ENCODE results near the gene MGMT.

Gene MGMT

DNA sequence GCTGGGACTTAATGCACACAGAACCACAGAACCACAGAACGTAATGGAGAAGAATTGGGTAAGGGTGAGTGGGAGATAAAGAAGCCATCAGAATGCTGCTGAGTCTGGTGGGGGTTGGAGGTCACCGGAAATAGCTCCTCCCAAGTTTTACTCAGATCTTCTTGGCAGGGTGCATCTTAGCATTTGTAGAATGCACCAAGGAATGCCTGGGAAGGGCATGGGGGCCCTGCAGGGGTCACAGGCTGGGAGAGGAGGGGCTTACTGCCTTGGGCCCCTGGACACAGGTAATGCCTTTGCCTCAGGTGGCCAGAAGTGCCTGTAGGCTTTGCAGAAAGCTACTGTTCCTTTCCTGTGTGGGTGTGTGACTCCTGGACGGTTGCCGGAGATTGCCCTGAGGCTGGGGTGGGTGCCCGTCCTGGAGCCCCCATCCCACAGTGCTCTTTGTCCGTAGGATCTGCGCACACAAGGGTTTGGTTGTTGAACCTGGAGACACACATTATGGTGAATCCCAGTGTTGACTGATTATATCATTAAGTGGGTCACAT lies 55.1 kb downstream of the MGMT start:
- no peak for DNase-seq

GRCh38 chr10:129523031-129523722 lies 56.1 kb downstream of the MGMT start:
- DNase-seq = no peak

- DNase-seq = no peak
These were observed 56.8 kb downstream of the MGMT start for GRCh38 chr10:129523723-129524316.

GRCh38 chr10:129524936-129525335 lies 57.9 kb downstream of the MGMT start:
- DNase-seq = no peak

DNA sequence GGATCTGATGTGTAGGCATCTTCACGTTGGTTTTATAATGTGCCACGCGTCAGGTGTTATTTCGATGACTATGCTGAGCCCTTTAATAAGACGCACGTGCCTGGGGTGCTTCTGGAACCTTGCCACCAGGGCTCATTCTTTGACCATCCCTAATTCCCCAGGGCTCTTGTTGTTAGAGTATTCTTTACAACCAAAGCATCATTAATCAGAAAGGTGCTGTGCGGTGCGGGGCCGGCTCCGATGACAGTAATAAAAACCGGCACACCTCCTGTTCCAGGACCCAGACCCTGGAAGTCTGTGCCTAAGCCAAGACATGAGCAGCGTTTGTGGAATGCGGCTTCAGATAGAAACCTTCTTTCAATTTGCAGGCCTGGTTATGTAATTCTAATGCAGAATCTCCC lies 58.4 kb downstream of the MGMT start:
- no peak for DNase-seq

DNA sequence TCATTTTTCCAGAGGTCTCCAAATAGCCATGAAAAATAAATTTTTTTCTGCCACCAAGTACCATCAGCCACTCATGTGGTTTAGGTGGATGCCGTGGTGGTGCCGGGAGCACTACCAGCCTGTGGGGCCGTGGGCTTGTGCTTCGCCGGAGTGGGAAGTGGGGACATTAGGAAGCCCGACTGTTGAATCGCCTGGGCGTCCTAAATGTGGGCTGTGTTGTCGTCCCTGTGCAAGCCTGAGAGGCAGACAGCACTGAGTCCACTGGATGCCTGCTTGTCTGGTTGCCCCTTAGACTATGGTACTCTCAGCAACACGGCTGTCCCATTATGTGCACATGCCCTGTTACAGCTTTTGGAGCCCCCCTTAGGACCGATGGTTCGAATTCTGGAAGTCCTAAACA lies 59.9 kb downstream of the MGMT start:
- DNase-seq = no peak

DNA sequence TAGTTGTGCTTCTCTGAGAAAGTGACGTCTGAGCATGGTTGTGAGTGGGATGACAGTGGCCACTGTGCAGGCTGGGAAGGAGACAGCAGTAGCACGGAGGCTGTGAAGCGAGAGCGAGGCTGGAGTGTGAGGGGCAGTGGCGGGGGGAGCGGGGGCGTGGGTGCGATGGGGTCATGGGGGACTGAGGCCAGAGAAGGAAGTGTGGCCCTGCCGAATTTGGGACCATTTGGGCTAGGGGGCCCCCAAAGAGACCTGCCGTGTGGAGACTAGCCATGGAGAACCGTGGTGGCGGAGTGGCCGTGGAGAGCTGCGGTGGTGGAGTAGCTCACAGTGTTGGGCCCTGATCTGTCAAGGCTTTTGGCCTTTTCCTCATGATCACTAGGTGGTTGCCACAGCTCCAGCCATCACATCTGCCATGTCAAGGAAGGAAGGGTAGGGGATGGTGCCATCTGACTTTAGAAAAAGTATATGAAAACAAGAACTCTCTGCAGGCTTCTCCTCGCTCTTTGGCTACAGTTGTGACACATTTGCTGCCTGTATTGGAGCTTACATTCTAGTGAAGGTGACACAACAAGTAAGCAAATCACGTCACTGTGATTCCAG lies 61.4 kb downstream of the MGMT start:
- DNase-seq = no peak

GRCh38 chr10:129530581-129530980 lies 63.5 kb downstream of the MGMT start:
- DNase-seq = no peak

DNA sequence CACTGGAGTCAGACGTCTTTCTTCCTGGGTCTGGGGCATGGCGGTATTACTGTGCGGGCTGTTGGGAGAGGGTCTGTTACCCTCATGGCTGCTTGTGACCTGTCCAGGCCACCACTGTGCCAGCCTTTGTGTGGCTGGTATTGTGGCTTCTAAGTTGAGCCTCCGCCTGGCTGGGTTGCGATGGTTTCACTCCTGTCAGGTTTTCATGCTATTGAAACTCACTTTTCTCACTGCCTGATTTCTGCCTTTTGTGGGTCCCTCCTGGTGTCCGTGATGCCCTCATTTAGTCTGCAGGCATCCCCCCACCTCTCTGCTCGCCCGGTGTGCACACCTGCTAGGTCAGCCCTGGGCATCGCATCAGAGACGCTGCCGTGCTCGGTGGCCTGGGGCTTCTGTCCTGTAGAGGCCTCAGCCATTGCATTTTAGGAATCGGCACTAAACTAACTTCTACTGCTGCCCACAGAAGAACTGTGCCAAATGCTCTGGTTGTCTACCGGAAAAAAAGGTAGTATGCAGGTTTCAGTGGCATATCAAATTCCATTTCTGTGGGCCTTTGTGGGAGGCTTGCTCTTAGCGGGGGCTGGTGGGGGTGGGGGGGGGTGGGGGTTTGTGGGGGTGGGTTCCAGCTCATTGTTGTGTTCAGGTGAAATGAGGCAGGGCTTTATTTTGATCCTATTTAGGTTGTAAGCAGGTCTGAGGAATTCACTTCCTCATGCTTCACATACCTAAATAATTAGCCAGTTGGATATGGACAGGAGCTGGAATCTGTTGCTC lies 64.3 kb downstream of the MGMT start:
- DNase-seq = no peak

GRCh38 chr10:129531969-129532660 lies 65.1 kb downstream of the MGMT start:
- DNase-seq = no peak

DNA sequence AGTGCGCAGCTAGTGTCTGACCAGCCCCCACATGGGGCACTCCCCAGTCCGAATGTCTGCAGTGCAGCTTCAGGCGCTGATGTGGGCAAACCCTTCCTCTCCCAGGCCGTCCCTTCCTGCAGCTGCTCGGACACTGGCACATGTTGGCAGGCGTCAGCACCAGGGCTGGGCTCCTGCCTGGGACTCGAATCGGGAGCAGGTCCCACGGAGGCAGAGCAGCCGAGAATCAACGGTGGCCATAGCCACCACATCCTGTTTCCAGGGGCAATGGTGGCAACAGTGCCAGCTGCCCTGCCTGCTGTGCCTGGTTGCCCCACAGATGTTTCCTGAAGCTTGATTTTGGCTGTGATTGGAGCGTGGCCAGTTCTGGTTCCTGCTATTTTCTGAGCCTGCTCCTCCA lies 65.8 kb downstream of the MGMT start:
- no peak for DNase-seq

DNA sequence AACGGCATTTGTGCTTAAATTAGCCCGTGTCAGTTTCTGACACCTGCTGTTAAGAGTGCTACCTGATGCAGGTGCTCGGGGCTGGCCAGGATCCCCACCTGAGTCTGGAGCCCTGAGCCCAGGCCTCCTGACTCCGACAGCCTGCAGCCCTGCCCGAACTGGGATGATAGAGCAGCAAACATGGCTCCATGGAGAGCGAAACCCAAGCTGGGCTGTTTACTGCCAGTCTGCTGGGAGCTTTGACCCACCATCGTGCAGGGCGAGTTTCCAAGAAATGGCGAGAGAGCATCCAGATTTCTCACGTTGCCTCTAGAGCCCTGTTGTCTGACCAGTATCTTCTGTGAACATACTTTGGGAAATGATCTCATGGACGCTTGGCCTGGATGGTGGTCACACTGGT lies 66.2 kb downstream of the MGMT start:
- DNase-seq = no peak

DNA sequence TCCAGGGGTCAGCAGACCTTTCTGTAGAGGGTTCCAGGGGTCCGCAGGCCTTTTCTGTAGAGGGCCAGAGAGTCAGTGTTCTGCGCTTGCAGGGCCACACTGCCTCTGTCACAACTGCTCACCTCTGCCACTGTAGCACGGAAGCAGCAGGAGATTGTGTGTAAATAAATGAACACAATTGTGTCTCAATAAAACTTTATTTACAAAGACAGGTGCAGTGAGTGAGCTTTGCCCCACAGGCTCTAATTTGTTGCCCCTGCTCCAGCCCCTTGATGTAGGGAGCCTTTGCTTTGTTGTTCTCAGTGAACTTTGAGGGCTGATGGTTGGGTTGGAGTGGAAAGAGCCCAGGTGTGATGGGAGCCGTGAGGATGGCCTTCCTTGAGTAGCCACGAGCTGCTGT lies 67.8 kb downstream of the MGMT start:
- no peak for DNase-seq

DNA sequence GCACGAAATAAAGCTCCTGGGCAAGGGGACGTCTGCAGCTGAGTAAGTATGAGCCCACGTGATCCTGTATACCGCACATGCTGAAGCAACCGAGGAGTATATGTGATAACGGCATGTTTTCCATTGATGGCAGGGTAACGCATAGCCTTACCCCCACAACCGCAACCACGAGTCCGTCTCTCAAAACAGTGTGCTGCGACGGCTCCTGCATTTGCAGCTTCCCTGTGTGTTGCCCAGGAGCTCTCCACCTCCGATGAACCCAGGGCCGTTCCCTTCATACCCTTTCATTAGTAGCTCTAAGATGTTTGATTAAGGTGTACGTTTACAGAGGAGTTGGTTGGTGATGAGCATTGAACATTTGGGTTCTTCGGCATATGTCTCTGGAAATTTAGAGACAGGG lies 69.3 kb downstream of the MGMT start:
- DNase-seq = no peak

- DNase-seq = no peak
These were observed 70.1 kb downstream of the MGMT start for GRCh38 chr10:129537151-129537550.

DNA sequence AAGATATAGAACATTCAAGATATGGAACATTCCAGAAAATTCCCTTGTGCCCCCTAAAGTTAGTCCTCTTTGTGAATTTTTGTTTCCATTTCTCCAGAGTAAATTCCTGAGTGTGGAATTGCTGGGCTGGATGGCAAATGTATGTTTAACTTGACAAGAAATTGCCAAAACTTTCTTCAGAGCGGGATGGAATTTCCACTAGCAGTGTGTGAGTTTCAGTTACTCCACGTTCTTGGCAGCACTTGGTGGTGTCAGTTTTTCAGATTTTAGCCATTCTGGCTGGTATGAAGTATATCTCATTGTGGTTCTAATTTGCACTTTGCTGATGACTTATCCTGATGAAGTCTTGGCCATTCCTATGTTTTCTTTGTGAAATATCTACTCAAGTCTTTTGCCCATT lies 71.2 kb downstream of the MGMT start:
- no peak for DNase-seq

- DNase-seq = no peak
These were observed 74.2 kb downstream of the MGMT start for GRCh38 chr10:129541200-129541599.

- no peak for DNase-seq
These were observed 74.9 kb downstream of the MGMT start for GRCh38 chr10:129541748-129542487.

- no peak for DNase-seq
These were observed 75.5 kb downstream of the MGMT start for GRCh38 chr10:129542589-129542988.

- no peak for DNase-seq
These were observed 77.5 kb downstream of the MGMT start for GRCh38 chr10:129544205-129545202.

DNA sequence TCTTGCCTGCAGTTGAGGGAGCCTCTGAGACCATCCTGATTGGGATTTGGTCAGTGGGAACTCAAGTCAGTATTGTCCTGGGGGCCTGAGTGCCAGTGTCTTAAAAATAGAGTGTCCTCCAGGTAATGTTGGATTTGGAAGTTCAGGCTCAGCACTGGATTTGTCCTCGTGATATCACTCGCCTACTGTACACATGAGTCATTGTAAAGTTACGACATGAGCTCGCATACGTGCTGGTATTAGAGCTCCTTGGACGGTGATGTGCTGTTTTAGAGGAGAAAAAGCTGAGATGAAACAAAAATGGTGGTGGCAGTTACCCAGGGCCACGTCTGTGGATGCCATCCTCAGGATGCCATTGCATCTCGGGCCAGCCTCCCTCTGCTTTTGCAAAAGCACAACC lies 78.2 kb downstream of the MGMT start:
- DNase-seq = no peak

Data from stimulated activated CD4-positive, alpha-beta T cell treated with anti-CD3 and anti-CD28 coated beads, Interleukin-2, amount 100 ng/mL, for 24 hours (primary cell).